Vagina (tissue), 2 donors: ENCODE results near the gene TBC1D10B. TPM values are rescaled to one million over a fixed set of nuclear protein-coding genes. Genes with fewer than 3 reads are reported as not detected.

ENCODE experiments used
- DNase-seq, 2 donors: peaks; one replicate each; pipeline ENCODE4 v3.0.0-alpha.2; 2017; ENCODE audit errors: extremely low spot score in 2 of 2
- H3K27ac ChIP-seq: fragments of 200-600 bp; sonication (generic); one replicate; pipeline ENCODE4 v1.5.1; 2019
- H3K27me3 ChIP-seq: fragments of 200-600 bp; sonication (generic); one replicate; pipeline ENCODE4 v1.5.1; 2019
- H3K36me3 ChIP-seq, 2 donors: fragments of 200-600 bp; sonication (generic); one replicate each; pipeline ENCODE4 v1.5.1; 2017 to 2019
- H3K4me1 ChIP-seq: fragments of 200-600 bp; sonication (generic); one replicate; pipeline ENCODE4 v1.5.1; 2019
- H3K4me3 ChIP-seq, 2 donors: fragments of 200-600 bp; sonication (generic); 1 replicate in 1 of 2; 2 replicates in 1 of 2; pipeline ENCODE4 v1.5.1; 2016 to 2019
- H3K9me3 ChIP-seq: fragments of 200-600 bp; sonication (generic); one replicate; pipeline ENCODE4 v1.5.1; 2019
- CTCF ChIP-seq, 3 experiments: fragments of 450-650 bp in 2 of 3; fragments of 200-600 bp in 1 of 3; sonication (generic) in 1 of 3; IDR thresholded peaks; one replicate each; pipeline ENCODE4 v1.5.1; 2017 to 2019; ENCODE audit warnings: antibody characterized with exemption in 3 of 3, mild to moderate bottlenecking in 2 of 3, moderate library complexity in 2 of 3
- POLR2A ChIP-seq, 2 donors: fragments of 450-650 bp; IDR thresholded peaks; one replicate each; pipeline ENCODE4 v1.6.1; 2017; ENCODE audit warnings: antibody characterized with exemption in 2 of 2, mild to moderate bottlenecking in 2 of 2, moderate library complexity in 2 of 2
- POLR2AphosphoS5 ChIP-seq, 2 donors: sonication (generic); formaldehyde crosslinking; IDR thresholded peaks; one replicate each; pipeline ENCODE4 v1.9.0; 2017; ENCODE audit warnings: antibody characterized with exemption in 2 of 2, mild to moderate bottlenecking in 2 of 2, low read depth in 1 of 2; ENCODE audit not compliant: insufficient read depth in 1 of 2
- intact Hi-C: fragments of 100-400 bp; cut with DNase I; formaldehyde crosslinking; loops from one replicate; pipeline ENCODE4 v1.15.1; 2023
- total RNA-seq: library from RNA; depleted of rRNA; stranded (reverse); fragments of >200 nt; gene quantifications from one replicate; pipeline ENCODE4 v1.2.3, GENCODE V29; 2016

TBC1D10B gene
- total RNA-seq, 1 donor from 2014 or later: 42.2 TPM

- Histone ChIP-seq H3K4me1 (peaks cover 14% of the 10 kb centered on the region), H3K27ac (no peak overlapping the region), H3K9me3 (no peaks in the 10 kb centered on the region), H3K27me3 (no peaks in the 10 kb centered on the region), H3K4me3 (no peak overlapping the region), H3K36me3 (peaks cover 0 to 2% of the 10 kb centered on the region in 2 donors)
- DNase-seq: no peak
- intact Hi-C loops: no loop called here
- TF ChIP-seq POLR2AphosphoS5 (IDR thresholded peaks at IDR 0.05; ENCODE audit: insufficient read depth in 1 of 2, low read depth in 1 of 2) (no peak), CTCF (IDR thresholded peaks at IDR 0.05) (no peak), POLR2A (IDR thresholded peaks at IDR 0.05) (no peak)
Measured at GRCh38 chr16:30416047-30416603, 45.8 kb upstream of the TBC1D10B start.

GRCh38 chr16:30414159-30414558, 43.9 kb upstream of the TBC1D10B start:
- DNase-seq: no peak
- Histone ChIP-seq H3K9me3 (no peaks in the 10 kb centered on the region), H3K27me3 (no peaks in the 10 kb centered on the region), H3K36me3 (peaks cover 0 to 5% of the 10 kb centered on the region in 2 donors), H3K4me1 (peaks cover 21% of the 10 kb centered on the region), H3K27ac (no peak overlapping the region), H3K4me3 (no peak overlapping the region)
- TF ChIP-seq POLR2A (IDR thresholded peaks at IDR 0.05) (no peak), CTCF (IDR thresholded peaks at IDR 0.05) (no peak), POLR2AphosphoS5 (IDR thresholded peaks at IDR 0.05; ENCODE audit: insufficient read depth in 1 of 2, low read depth in 1 of 2) (no peak)
- intact Hi-C loops: no loop called here

GRCh38 chr16:30413112-30413806, 43.0 kb upstream of the TBC1D10B start:
- H3K9me3 ChIP-seq: no peaks in the 10 kb centered on the region
- no peak overlapping the region for H3K27ac ChIP-seq
- H3K4me3 ChIP-seq: no peak overlapping the region
- intact Hi-C loops: no loop called here
- TF ChIP-seq POLR2A (IDR thresholded peaks at IDR 0.05) (no peak), CTCF (IDR thresholded peaks at IDR 0.05) (no peak)
- H3K4me1 ChIP-seq: peaks cover 26% of the 10 kb centered on the region
- H3K27me3 ChIP-seq: no peaks in the 10 kb centered on the region
- no peak for DNase-seq
- peaks cover 0 to 5% of the 10 kb centered on the region in 2 donors for H3K36me3 ChIP-seq

- Histone ChIP-seq H3K36me3 (peaks cover 0 to 5% of the 10 kb centered on the region in 2 donors), H3K4me1 (peaks cover 28% of the 10 kb centered on the region), H3K9me3 (no peaks in the 10 kb centered on the region), H3K4me3 (peak overlapping the region in 1 of 2 donors; percentile 8), H3K27ac (peak overlapping the region; percentile 39), H3K27me3 (no peaks in the 10 kb centered on the region)
- intact Hi-C loops: loop anchor here (10.0 kb wide), 1 partner anchor 345 kb away; the partner anchor contains the start of gene ALDOA
- TF ChIP-seq POLR2AphosphoS5 (IDR thresholded peaks at IDR 0.05; ENCODE audit: insufficient read depth in 1 of 2, low read depth in 1 of 2): peak; percentile 25 to 63
- no peak for TF ChIP-seq POLR2A (IDR thresholded peaks at IDR 0.05)
- peak; percentile 88 to 90 (median 89) for TF ChIP-seq CTCF (IDR thresholded peaks at IDR 0.05)
- DNase-seq: no peak
Measured at GRCh38 chr16:30409125-30410060, 39.1 kb upstream of the TBC1D10B start.
